GM18508 (cell line): ENCODE data around the gene GCH1.
"Not testable (repeated sequence)": the region's sequence is repeated elsewhere in the genome, so short reads cannot be mapped to it uniquely, and the experiment has no call there.

Source experiments
- ATAC-seq: cut with Tn5 transposase; IDR thresholded peaks from one replicate; pipeline ENCODE4 v1.9.1; 2021; ENCODE audit warnings: moderate number of reproducible peaks; ENCODE audit not compliant: insufficient read depth, unreplicated experiment

The GCH1 gene

DNA sequence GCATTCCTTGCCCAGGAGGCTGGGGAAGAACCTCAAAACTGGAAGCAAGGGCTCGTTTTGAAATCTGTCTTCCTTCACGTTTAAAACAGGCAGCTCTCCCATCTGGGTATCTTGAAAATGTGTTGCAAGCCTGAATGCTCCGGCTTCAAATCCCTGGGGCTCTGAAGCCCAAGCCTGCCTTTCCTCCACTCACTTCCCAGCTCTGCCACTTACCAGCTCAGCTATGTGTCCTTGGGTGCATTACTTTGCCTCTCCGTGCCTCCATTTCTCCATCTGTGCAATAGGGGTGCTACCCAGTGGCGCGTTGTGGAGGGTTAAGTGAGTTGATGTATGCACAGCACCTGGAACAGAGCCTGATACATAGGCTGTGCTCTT, 97.6 kb downstream of the GCH1 start:
- no peak for ATAC-seq

DNA sequence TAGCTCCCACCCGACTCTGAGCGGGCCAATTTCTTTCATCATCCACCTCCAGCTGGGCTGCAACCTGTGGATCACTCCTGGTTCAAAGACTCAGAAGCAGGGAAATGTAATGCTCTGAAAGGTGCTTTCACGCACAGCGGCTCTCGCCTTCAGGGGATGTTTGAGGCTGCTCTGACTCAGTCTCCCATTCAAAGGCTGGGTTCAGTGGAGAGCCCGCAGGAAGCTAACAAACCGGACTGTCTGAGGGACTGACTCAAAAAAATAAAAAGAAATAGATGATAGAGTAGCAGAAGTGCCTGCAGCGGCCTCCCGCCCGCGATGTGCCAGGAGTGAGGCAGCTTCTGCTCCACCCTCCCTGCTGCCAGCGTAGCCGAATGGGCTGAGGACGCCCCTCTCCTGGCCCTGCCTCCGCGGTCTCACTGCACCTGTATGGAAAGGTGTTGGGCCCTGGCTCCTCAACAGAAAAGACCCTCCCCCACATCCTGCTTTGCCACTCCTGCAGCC, 98.0 kb downstream of the GCH1 start:
- no peak for ATAC-seq

DNA sequence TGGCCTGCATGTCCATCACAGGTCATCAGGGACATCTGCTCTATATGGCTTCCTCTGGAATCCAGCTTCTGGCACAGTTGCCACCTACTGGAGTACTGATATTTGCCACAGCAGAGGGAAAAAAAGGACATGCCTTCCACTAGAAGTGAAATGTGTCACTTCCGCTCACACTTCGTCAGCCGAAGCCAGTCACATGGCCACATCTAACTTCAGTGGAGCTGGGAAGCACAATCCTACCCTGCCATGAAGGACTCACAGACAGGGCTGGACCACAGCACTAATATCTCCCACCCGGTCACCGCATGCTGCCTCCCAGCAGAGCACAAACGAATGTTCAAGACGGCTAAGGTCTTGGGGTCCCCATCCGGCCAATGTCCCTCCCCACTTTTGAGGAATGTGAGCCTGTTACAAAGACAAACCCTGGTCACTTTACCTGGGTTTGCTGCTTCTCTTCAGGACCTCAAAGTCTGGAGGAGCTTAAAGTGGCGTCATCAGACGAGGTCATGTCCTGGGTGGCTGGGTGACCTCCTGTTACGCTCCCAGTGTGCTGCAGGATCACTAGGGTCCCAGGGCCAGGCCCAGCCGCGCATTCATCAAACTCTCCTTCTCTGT, 98.6 kb downstream of the GCH1 start:
- ATAC-seq = no peak

DNA sequence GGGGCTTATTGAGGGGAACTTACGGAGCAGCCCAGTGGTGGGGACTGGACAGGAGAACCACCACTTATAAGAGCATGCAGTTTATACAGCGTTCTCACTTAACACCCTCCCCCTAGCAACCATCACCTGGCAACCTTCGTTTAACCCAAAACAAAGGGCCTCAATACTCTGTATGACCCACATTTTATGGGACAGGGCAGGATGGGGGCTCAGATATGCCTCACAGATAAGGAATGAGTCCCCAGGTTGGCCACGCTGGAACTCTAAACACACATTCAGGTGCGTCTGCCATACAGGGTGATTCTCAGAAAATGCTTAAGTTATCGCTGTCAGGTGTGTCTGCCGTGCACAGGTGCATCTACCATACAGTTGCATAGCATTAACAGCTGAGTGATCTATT, 99.2 kb downstream of the GCH1 start:
- no peak for ATAC-seq

DNA sequence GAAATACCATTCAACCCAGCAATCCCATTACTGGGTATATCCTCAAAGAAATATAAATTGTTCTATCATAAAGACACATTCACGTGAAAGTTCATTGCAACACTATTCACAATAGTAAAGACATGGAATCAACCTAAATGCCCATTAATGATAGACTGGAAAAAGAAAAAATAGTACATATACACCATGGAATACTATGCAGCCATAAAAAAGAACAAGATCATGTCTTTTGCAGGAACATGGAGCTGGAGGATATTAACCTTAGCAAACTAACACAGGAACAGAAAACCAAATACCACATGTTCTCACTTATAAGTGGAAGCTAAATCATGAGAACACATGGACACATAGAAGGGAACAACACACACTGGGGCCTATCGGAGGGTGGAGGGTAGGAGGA, 101.1 kb downstream of the GCH1 start:
- ATAC-seq = not testable (repeated sequence)

DNA sequence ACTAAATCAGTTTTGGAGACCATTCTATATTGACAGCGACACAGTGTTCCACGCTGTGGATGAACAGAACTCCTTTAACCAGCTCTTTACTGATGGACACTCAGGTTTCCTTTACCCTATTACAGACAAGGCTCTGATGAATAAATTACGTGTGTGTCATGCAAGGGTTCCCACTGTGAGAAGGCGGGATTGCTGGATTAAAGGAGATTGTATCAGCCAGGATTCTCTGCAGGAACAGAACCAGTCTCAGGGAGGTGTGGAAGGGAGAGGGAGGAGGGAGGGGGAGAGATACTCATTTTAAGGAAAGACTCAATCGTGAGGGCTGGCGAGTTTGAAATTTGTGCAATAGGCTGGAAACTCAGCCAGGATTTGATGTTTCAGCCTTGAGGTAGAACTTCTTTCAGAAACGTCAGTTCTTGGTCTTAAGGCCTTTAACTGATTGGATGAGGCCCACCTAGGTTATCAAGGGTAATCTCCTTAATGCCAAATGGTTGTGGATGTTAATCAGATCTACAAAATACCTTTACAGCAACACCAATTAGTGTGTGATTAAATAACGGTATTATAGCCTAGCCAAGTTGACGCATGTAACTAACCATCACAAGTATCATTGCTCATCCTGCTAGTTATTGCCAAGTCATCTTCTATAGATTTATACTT, 104.0 kb downstream of the GCH1 start:
- no peak for ATAC-seq

DNA sequence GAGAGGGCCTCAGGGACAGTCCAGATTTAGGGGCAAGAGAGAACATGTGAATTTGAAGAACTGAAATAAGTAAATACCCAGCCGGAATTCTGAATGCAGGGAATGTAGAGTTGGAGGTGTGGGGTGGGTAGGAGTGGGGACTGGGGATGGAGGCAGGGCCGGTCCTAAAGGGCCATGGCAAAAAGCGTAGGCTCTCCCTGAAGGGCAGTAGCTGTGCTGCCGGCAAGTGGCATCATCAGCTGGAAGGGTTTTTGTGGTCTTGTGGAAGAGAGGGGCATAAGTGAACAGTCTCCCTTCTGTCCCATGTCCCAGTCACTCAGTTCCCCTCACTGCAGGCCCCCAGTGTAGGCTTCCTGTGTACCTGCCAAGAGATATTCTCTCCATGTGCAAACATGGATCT, 104.6 kb downstream of the GCH1 start:
- ATAC-seq = no peak

DNA sequence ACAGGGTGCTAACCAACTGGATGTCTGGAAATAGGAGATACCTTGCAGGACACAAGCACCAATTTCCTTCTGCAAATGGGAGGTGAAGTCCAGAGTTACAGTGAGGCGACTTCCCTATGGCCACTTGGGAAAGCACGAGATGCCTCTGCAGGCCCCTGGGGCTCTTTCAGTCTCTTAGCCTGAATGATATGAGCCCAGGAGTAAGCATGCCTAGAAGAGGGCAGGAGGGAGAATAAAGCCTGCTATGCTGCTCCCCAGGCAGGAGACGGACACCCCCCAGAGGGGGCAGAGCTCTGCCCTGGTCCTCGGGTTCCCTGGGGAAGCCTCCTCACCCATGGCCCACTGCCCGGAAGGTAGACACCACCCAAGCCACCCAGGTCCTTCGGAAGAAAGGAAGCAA, 105.1 kb downstream of the GCH1 start:
- ATAC-seq = no peak

DNA sequence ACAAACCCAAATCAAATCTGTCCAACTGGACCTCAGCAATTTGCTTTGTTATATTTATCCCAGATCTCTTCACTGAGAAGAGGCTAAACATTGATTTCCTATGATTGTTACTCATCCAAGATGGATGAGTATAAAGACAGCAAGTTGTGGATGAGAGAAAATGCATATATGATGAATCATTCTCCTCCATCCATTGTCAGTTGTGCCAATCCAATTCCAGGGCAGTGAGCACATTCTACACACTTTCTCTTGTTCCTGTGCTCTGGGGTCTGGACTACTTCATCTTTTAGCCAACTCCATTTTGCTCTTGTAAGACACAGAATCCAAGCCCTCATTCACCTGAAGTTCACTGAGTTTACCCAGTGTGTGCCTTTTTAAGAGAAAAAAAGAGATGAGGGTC, 105.7 kb downstream of the GCH1 start:
- ATAC-seq = no peak

DNA sequence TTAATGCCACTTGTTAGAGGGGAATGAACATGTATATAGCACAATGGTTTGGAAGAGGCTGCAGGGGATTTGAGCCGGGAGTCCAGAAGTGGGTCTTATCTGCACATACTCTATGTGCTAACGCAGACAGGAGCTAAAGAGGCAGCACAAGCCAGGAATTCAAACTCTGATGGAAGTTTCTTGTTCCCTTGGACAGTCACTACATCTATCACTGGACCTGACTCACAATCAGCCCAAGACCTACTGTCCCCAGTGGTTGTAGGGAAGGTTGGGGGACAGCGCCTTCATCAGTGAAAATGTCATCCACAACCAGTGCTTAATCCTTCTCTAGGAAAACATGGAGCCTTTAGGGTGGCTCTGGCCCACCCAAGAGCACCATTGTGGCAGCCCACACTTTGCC, 107.8 kb downstream of the GCH1 start:
- no peak for ATAC-seq

DNA sequence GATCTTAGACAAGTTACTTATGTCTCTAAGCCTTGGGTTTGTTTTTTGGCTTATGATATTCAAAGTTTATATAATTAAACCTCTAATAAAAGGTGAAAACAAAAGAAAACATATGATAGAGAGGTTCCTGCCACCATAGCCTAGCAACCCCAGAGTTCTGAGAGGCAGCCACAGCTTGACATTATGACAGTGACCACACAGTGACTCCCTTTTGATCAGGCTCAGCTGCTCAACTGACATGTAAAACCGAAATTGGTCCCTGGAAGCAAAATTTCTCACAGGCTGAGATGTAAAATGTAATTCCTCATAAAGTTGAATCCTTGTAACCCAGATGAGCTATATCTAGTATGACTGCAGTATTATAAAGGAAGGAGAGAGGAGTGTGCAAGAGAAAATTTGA, 108.5 kb downstream of the GCH1 start:
- ATAC-seq = no peak

DNA sequence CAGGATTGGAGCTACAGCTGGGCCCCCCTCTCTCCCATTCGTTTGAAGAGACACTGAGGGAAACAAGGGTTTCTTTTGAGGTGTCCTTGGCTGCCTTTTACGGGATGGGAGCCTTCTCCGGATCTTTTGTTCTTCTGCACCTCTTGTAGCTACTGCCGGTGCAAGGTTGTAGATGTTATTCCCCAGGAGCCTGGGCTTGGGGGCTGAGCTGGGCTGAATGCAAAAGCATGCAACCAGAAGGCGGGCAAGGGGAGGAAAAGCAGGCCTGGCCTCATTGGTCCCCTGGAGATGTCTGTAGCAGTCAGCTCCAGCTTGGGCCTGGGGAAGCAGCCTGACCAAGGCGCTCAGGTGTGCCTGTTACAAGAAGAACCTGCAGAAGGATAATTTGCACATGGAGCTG, 110.3 kb downstream of the GCH1 start:
- ATAC-seq = no peak
